ENCODE results near the gene LMAN1L.

LMAN1L gene

GRCh38 chr15:74812533-74812932, at the start of gene LMAN1L:
LMAN1L (plus strand) TSS chr15:74812835; CDS start chr15:74812855, 20 bp downstream.
- no peak for DNase-seq (ENCODE audit: low read depth)

- no peak for DNase-seq (ENCODE audit: low read depth)
Observed at GRCh38 chr15:74763416-74763815, 49.2 kb upstream of the LMAN1L start.

GRCh38 chr15:74767167-74768098, 45.2 kb upstream of the LMAN1L start:
- DNase-seq (ENCODE audit: low read depth), result no peak

- DNase-seq (ENCODE audit: low read depth), result no peak
Observed at GRCh38 chr15:74768099-74768770, 44.4 kb upstream of the LMAN1L start.

GRCh38 chr15:74768771-74769342, 43.8 kb upstream of the LMAN1L start:
- DNase-seq (ENCODE audit: low read depth), result no peak

GRCh38 chr15:74769463-74770025, 43.1 kb upstream of the LMAN1L start:
- no peak for DNase-seq (ENCODE audit: low read depth)

- no peak for DNase-seq (ENCODE audit: low read depth)
Observed at GRCh38 chr15:74770211-74770903, 42.3 kb upstream of the LMAN1L start.

GRCh38 chr15:74773329-74773728, 39.3 kb upstream of the LMAN1L start:
- no peak for DNase-seq (ENCODE audit: low read depth)

- DNase-seq (ENCODE audit: low read depth), result no peak
Observed at GRCh38 chr15:74773731-74774252, 38.8 kb upstream of the LMAN1L start.

GRCh38 chr15:74775132-74775562, 37.5 kb upstream of the LMAN1L start:
- DNase-seq (ENCODE audit: low read depth), result no peak

- no peak for DNase-seq (ENCODE audit: low read depth)
Observed at GRCh38 chr15:74775894-74776293, 36.7 kb upstream of the LMAN1L start.

GRCh38 chr15:74776821-74777768, 35.5 kb upstream of the LMAN1L start:
- no peak for DNase-seq (ENCODE audit: low read depth)

GRCh38 chr15:74777769-74778598, 34.7 kb upstream of the LMAN1L start:
- DNase-seq (ENCODE audit: low read depth), result no peak

- no peak for DNase-seq (ENCODE audit: low read depth)
Observed at GRCh38 chr15:74778599-74778970, 34.0 kb upstream of the LMAN1L start.

GRCh38 chr15:74779162-74779648, 33.4 kb upstream of the LMAN1L start:
- no peak for DNase-seq (ENCODE audit: low read depth)

GRCh38 chr15:74780523-74781430, 31.9 kb upstream of the LMAN1L start:
- no peak for DNase-seq (ENCODE audit: low read depth)

- no peak for DNase-seq (ENCODE audit: low read depth)
Observed at GRCh38 chr15:74781431-74782258, 31.0 kb upstream of the LMAN1L start, which contains the start of gene CSK. CSK (plus strand) TSS chr15:74782080; CDS start chr15:74798298, 16,218 bp downstream.
